ENCODE results near the gene EDNRB.
"Not testable (repeated sequence)": the region's sequence is repeated elsewhere in the genome, so short reads cannot be mapped to it uniquely, and the experiment has no call there.

Gene EDNRB

GRCh38 chr13:77896977-77897376, 21.7 kb downstream of the EDNRB start:
- DNase-seq (ENCODE audit: low read depth in 2 of 2), result no peak

GRCh38 chr13:77896536-77896935, 22.1 kb downstream of the EDNRB start:
- DNase-seq (ENCODE audit: low read depth in 2 of 2), result no peak

GRCh38 chr13:77894743-77895142, 23.9 kb downstream of the EDNRB start:
- no peak for DNase-seq (ENCODE audit: low read depth in 2 of 2)

- no peak for DNase-seq (ENCODE audit: low read depth in 2 of 2)
Observed at GRCh38 chr13:77893066-77893465, 25.6 kb downstream of the EDNRB start.

GRCh38 chr13:77892491-77892890, 26.1 kb downstream of the EDNRB start:
- no peak for DNase-seq (ENCODE audit: low read depth in 2 of 2)

- no peak for DNase-seq (ENCODE audit: low read depth in 2 of 2)
Observed at GRCh38 chr13:77891486-77891885, 27.1 kb downstream of the EDNRB start.

- no peak for DNase-seq (ENCODE audit: low read depth in 2 of 2)
Observed at GRCh38 chr13:77891041-77891440, 27.6 kb downstream of the EDNRB start.

GRCh38 chr13:77883328-77883727, 35.3 kb downstream of the EDNRB start:
- DNase-seq (ENCODE audit: low read depth in 2 of 2), result no peak

GRCh38 chr13:77878190-77878589, 40.4 kb downstream of the EDNRB start:
- no peak for DNase-seq (ENCODE audit: low read depth in 2 of 2)

GRCh38 chr13:77876176-77876575, 42.5 kb downstream of the EDNRB start:
- no peak for DNase-seq (ENCODE audit: low read depth in 2 of 2)

GRCh38 chr13:77874406-77874805, 44.2 kb downstream of the EDNRB start:
- peak in 1 of 2 experiments; percentile 5 for DNase-seq (ENCODE audit: low read depth in 2 of 2)

GRCh38 chr13:77872995-77873394, 45.6 kb downstream of the EDNRB start:
- DNase-seq (ENCODE audit: low read depth in 2 of 2), result no peak

GRCh38 chr13:77871596-77871995, 47.0 kb downstream of the EDNRB start:
- DNase-seq (ENCODE audit: low read depth in 2 of 2), result no peak

- DNase-seq (ENCODE audit: low read depth in 2 of 2), result no peak
Observed at GRCh38 chr13:77868717-77869116, 49.9 kb downstream of the EDNRB start.

GRCh38 chr13:77866971-77867370, 51.7 kb downstream of the EDNRB start:
- DNase-seq (ENCODE audit: low read depth in 2 of 2), result no peak

GRCh38 chr13:77865622-77866021, 53.0 kb downstream of the EDNRB start:
- no peak for DNase-seq (ENCODE audit: low read depth in 2 of 2)

- DNase-seq (ENCODE audit: low read depth in 2 of 2), result no peak
Observed at GRCh38 chr13:77863144-77863543, 55.5 kb downstream of the EDNRB start.

- DNase-seq (ENCODE audit: low read depth in 2 of 2), result no peak
Observed at GRCh38 chr13:77861741-77862140, 56.9 kb downstream of the EDNRB start.

GRCh38 chr13:77860507-77860981, 58.1 kb downstream of the EDNRB start:
- peak; percentile 33 to 36 for DNase-seq (ENCODE audit: low read depth in 2 of 2)

GRCh38 chr13:77859450-77859849, 59.2 kb downstream of the EDNRB start:
- peak in 1 of 2 experiments; percentile 1 for DNase-seq (ENCODE audit: low read depth in 2 of 2)

GRCh38 chr13:77857531-77858209, 61.0 kb downstream of the EDNRB start:
- DNase-seq (ENCODE audit: low read depth in 2 of 2), result no peak

GRCh38 chr13:77853703-77854102, 64.9 kb downstream of the EDNRB start:
- DNase-seq (ENCODE audit: low read depth in 2 of 2), result no peak

GRCh38 chr13:77848050-77848449, 70.6 kb downstream of the EDNRB start:
- DNase-seq (ENCODE audit: low read depth in 2 of 2), result not testable (repeated sequence)

GRCh38 chr13:77846173-77846572, 72.5 kb downstream of the EDNRB start:
- DNase-seq (ENCODE audit: low read depth in 2 of 2), result no peak
